Endothelial cell of umbilical vein (primary cell): ENCODE measurements around the gene TMEM120B.

ENCODE experiments used
- CTCF ChIP-seq, 2 donors: IDR thresholded peaks; 1 replicate in 1 of 2; 2 replicates in 1 of 2; pipeline ENCODE4 v1.5.1; 2011; ENCODE audit warnings: low read length in 2 of 2, mild to moderate bottlenecking in 2 of 2, moderate library complexity in 2 of 2, control low read depth in 1 of 2, inconsistent platforms in 1 of 2, low read depth in 1 of 2; ENCODE audit not compliant: insufficient read depth in 1 of 2; ENCODE audit errors: extremely low read depth in 1 of 2
- EZH2 ChIP-seq: IDR thresholded peaks from 2 replicates; pipeline ENCODE4 v1.6.1; 2012; ENCODE audit warnings: borderline replicate concordance, low read depth, mild to moderate bottlenecking, moderate library complexity, low read length, inconsistent platforms; ENCODE audit not compliant: severe bottlenecking
- POLR2A ChIP-seq: IDR thresholded peaks from 2 replicates; pipeline ENCODE4 v1.6.1; 2012; ENCODE audit warnings: low read depth, mild to moderate bottlenecking, control low read depth, low read length

GRCh38 chr12:121822393-121823100 lies 110.0 kb downstream of the TMEM120B start:
- no peak for TF ChIP-seq POLR2A
- TF ChIP-seq EZH2, result no peak
- no peak for TF ChIP-seq CTCF (IDR thresholded peaks at IDR 0.05; ENCODE audit: extremely low read depth in 1 of 2, insufficient read depth in 1 of 2, low read depth in 1 of 2, low read length in 2 of 2)
